ENCODE measurements around the gene ULBP2. TPM values are rescaled to one million over a fixed set of nuclear protein-coding genes. Genes with fewer than 3 reads are reported as not detected.

ULBP2 gene
- total and polyA plus RNA-seq, 8 donors = 2.2 to 3.6 (median 2.5) TPM

DNA sequence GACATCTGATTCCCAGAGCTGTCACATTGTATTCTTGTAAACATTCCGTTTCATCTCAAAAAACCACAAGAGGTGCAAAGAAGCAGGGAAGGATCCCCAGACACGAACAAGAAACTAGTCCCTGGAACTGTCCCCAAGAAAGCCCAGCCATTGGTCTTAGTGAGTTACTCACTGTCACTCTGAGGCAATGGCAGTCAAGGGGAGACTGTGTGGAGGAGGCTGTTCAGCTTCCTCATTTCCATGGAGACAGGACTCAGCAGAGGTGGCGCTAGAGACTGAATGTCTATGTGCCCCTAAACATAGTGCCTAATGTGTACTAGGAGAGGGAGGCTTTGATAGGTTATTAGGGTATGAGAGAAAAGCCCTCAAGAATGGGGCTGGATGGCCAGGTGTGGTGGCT lies 33.0 kb downstream of the ULBP2 start:
- DNase-seq (no peak), ATAC-seq (no peak)
- Histone ChIP-seq H3K27ac (no peak overlapping the region), H3K27me3 (peaks cover 0 to 81% of the 10 kb centered on the region in 2 donors), H3K36me3 (no peaks in the 10 kb centered on the region), H3K9me3 (no peaks in the 10 kb centered on the region), H3K4me1 (no peaks in the 10 kb centered on the region), H3K4me3 (no peak overlapping the region)
- intact Hi-C loops (cut with DNase I) = no loop called here
- TF ChIP-seq, protein P1, sequence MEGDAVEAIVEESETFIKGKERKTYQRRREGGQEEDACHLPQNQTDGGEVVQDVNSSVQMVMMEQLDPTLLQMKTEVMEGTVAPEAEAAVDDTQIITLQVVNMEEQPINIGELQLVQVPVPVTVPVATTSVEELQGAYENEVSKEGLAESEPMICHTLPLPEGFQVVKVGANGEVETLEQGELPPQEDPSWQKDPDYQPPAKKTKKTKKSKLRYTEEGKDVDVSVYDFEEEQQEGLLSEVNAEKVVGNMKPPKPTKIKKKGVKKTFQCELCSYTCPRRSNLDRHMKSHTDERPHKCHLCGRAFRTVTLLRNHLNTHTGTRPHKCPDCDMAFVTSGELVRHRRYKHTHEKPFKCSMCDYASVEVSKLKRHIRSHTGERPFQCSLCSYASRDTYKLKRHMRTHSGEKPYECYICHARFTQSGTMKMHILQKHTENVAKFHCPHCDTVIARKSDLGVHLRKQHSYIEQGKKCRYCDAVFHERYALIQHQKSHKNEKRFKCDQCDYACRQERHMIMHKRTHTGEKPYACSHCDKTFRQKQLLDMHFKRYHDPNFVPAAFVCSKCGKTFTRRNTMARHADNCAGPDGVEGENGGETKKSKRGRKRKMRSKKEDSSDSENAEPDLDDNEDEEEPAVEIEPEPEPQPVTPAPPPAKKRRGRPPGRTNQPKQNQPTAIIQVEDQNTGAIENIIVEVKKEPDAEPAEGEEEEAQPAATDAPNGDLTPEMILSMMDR (IDR thresholded peaks at IDR 0.05) = no peak

GRCh38 chr6:149975400-149975799 lies 33.6 kb downstream of the ULBP2 start:
- Histone ChIP-seq H3K4me3 (no peak overlapping the region), H3K27me3 (peaks cover 0 to 82% of the 10 kb centered on the region in 2 donors), H3K4me1 (no peaks in the 10 kb centered on the region), H3K36me3 (no peaks in the 10 kb centered on the region), H3K9me3 (no peaks in the 10 kb centered on the region), H3K27ac (no peak overlapping the region)
- DNase-seq (no peak), ATAC-seq (no peak)
- intact Hi-C loops (cut with DNase I) = no loop called here
- TF ChIP-seq, protein P1 (IDR thresholded peaks at IDR 0.05) = no peak

- DNase-seq (no peak), ATAC-seq (no peak)
- Histone ChIP-seq H3K4me3 (no peak overlapping the region), H3K27me3 (peaks cover 0 to 87% of the 10 kb centered on the region in 2 donors), H3K9me3 (no peaks in the 10 kb centered on the region), H3K36me3 (no peaks in the 10 kb centered on the region), H3K27ac (no peak overlapping the region), H3K4me1 (no peaks in the 10 kb centered on the region)
- intact Hi-C loops (cut with DNase I) = no loop called here
- TF ChIP-seq, protein P1 (IDR thresholded peaks at IDR 0.05) = no peak
Measured at GRCh38 chr6:149977221-149977620, 35.4 kb downstream of the ULBP2 start.

DNA sequence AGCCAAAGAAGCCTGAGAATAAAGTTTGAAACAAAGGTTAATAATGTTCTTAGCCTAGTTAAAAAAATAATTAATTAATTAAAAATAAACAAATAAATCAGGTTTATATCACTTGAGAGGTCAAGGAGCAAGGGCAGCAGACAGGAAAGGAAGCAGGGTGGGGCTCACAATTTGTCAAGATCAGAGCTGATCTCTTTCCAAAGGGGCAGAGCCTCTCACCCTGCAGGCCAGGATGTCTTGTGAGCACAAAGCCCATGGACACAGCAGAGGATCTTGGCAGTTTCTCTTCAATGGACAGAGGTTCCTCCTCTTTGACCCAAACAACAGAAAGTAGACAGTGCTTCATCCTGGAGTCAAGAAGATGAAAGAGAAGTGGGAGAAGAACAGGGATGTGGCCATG lies 36.8 kb downstream of the ULBP2 start:
- TF ChIP-seq, protein P1 (IDR thresholded peaks at IDR 0.05) = no peak
- H3K36me3 ChIP-seq = no peaks in the 10 kb centered on the region
- intact Hi-C loops (cut with DNase I) = no loop called here

GRCh38 chr6:149979293-149979692 lies 37.5 kb downstream of the ULBP2 start:
- H3K4me1 ChIP-seq = no peaks in the 10 kb centered on the region
- H3K4me3 ChIP-seq = no peak overlapping the region
- H3K27me3 ChIP-seq = peaks cover 0 to 86% of the 10 kb centered on the region in 2 donors
- ATAC-seq = no peak
- no peak overlapping the region for H3K27ac ChIP-seq
- intact Hi-C loops (cut with DNase I) = no loop called here
- no peaks in the 10 kb centered on the region for H3K9me3 ChIP-seq
- no peaks in the 10 kb centered on the region for H3K36me3 ChIP-seq
- no peak for DNase-seq
- TF ChIP-seq, protein P1 (IDR thresholded peaks at IDR 0.05) = no peak

More for the DNA sequence above, 36.8 kb downstream of the ULBP2 start:
- H3K4me1 ChIP-seq = no peaks in the 10 kb centered on the region
- no peaks in the 10 kb centered on the region for H3K9me3 ChIP-seq
- peaks cover 0 to 92% of the 10 kb centered on the region in 2 donors for H3K27me3 ChIP-seq
- ATAC-seq (no peak), DNase-seq (no peak)
- no peak overlapping the region for H3K4me3 ChIP-seq
- H3K27ac ChIP-seq = no peak overlapping the region
